HG03175 (cell line): ENCODE data around the gene BRCA2.

Experiments used
- ATAC-seq: cut with Tn5 transposase; IDR thresholded peaks from one replicate; pipeline ENCODE4 v1.9.1; 2021; ENCODE audit warnings: mild to moderate bottlenecking, moderate library complexity; ENCODE audit not compliant: unreplicated experiment

Gene BRCA2, protein sequence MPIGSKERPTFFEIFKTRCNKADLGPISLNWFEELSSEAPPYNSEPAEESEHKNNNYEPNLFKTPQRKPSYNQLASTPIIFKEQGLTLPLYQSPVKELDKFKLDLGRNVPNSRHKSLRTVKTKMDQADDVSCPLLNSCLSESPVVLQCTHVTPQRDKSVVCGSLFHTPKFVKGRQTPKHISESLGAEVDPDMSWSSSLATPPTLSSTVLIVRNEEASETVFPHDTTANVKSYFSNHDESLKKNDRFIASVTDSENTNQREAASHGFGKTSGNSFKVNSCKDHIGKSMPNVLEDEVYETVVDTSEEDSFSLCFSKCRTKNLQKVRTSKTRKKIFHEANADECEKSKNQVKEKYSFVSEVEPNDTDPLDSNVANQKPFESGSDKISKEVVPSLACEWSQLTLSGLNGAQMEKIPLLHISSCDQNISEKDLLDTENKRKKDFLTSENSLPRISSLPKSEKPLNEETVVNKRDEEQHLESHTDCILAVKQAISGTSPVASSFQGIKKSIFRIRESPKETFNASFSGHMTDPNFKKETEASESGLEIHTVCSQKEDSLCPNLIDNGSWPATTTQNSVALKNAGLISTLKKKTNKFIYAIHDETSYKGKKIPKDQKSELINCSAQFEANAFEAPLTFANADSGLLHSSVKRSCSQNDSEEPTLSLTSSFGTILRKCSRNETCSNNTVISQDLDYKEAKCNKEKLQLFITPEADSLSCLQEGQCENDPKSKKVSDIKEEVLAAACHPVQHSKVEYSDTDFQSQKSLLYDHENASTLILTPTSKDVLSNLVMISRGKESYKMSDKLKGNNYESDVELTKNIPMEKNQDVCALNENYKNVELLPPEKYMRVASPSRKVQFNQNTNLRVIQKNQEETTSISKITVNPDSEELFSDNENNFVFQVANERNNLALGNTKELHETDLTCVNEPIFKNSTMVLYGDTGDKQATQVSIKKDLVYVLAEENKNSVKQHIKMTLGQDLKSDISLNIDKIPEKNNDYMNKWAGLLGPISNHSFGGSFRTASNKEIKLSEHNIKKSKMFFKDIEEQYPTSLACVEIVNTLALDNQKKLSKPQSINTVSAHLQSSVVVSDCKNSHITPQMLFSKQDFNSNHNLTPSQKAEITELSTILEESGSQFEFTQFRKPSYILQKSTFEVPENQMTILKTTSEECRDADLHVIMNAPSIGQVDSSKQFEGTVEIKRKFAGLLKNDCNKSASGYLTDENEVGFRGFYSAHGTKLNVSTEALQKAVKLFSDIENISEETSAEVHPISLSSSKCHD (N-terminal part only)

DNA sequence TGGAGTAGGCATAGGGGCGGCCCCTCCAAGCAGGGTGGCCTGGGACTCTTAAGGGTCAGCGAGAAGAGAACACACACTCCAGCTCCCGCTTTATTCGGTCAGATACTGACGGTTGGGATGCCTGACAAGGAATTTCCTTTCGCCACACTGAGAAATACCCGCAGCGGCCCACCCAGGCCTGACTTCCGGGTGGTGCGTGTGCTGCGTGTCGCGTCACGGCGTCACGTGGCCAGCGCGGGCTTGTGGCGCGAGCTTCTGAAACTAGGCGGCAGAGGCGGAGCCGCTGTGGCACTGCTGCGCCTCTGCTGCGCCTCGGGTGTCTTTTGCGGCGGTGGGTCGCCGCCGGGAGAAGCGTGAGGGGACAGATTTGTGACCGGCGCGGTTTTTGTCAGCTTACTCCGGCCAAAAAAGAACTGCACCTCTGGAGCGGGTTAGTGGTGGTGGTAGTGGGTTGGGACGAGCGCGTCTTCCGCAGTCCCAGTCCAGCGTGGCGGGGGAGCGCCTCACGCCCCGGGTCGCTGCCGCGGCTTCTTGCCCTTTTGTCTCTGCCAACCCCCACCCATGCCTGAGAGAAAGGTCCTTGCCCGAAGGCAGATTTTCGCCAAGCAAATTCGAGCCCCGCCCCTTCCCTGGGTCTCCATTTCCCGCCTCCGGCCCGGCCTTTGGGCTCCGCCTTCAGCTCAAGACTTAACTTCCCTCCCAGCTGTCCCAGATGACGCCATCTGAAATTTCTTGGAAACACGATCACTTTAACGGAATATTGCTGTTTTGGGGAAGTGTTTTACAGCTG is at the start of gene BRCA2, which contains the start of gene ZAR1L:
TSS of gene BRCA2 (plus strand) at position 271 of the 790 bp plus-strand sequence. CDS start 953 bp downstream, outside the sequence.
TSS of gene ZAR1L (minus strand) at position 126 of the 790 bp plus-strand sequence. CDS start 3,438 bp downstream, outside the sequence.
- ATAC-seq: peak; percentile 95

DNA sequence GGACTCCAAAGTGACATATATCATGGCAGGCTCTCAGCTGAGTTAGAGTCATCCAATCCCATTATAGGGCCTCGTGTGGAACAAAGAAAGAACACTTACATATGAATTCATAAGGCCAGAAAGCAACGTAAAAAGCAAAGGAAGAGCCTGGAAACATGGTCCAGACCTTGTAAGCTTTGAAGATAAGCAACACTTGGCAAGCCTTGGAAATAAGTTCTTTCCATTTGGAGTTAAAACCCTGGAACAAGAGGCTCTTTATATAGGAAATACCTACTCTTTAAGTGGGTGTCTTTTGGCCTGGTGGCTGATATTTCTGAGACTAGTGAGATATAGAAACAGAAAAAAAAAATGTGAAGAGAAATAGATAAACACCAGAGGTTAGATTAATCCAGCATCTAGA is 49.6 kb upstream of the BRCA2 start:
- ATAC-seq: no peak

DNA sequence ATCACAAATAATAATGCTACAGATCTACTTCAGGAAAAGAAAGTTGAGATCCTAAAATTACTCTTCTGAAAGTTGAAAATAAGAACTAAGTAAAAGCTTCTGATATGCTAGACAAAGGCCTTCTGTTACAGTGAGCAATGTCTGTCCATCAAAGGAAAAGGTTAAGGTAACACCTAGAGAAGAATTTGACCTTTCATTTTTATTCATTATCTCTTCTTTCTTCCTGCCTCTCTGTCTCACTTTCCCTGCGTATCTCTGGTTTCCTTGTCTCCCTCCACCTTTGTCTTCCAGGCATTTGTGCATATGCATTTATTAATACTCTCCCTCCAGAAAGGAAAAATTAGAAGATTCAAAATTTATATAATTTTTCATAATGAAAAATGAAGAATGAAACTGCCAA is 49.2 kb upstream of the BRCA2 start:
- no peak for ATAC-seq

DNA sequence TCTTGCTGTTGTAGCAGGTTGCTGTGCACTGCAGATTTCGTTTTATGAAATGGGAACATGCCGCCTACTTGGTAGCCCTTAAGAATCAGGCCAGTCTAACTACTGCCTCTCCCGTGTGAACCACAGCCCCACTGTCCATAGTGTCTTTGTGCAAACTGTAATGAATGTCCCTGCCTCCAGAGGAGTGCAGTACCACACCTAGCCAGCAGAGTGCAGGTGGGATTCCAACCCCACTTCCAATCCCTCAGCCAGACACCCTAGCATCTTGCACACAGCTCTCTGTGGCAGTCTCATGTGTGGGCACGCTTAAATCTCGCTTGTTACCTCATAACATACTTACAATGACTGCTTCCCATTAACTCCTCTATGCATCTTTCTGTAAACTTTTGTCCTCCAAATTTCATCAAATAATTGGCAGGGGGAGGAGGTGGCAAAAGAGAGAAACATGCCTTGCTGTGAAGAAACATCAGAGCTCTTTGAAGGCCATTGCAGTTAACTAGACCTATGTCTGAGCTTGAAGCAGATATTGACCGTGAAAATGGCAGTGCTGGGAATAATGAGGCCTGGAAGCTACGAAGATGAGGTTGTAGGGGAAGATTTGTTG is 47.4 kb upstream of the BRCA2 start:
- ATAC-seq: peak; percentile 93

DNA sequence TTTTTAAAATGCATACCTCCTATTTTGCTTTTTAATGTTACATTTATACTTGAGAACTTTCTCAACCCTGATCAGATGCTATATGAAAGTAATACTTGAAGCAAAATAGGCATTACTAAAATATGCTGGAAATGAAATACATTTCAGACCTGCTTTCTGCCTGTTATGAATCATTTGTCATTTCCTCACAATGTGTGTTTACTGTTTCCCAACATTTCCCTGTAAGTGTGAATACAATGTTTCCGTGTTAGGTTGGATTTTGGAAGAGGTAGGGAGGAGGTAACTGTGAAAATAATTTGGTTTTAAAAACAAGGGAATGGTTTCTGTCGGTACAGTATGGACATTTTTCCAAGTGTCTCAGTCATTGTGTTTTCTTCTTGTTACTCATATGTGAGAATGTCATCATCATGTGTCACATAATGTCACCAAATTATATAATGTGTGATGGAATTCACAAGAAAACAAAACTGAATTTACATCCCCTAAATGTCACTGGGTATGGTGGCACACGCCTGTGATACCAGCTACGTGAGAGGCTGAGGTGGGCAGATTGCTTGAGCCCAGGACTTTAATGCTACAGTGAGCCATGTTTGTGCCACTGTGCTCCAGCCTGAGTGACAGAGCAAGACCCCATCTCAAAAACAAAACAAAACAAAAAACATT is 43.2 kb upstream of the BRCA2 start:
- no peak for ATAC-seq

DNA sequence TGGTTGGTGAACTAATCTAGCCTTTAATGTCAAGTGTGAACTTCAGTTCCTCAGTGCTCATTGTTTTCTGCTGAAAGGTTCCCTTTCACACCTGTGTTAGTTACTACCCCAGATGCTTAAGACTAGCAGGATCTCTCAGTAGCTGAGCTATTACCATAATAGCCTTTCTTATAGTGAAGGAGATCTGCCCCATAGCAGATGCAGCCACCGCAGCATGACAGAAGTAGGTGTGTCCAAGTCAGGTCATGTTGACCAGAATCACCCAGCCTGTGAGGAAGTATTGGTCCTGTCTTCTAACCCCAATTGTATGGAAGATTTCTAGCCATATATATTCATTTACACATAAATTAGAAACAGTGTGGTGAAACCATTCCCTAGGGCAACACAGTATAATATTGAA is 37.5 kb upstream of the BRCA2 start:
- ATAC-seq: no peak

DNA sequence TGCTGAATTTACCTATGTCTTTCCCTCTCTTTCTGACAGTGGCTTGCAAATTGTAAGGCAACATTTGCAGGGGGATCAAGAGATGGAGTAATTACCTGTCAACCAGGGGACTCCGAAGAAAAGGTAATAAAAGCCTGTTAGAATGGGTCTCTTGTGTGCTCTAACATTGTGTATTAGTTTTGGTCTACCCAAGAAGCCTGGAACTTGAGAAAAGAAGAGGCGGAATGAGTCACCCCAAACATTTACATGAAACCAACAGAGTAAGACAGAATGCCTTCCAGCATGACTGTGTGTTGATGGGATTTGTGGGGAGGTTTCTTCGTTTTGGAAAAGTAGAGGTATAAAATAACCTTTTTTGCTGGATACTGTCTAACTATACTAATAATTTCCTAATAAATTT is 36.9 kb upstream of the BRCA2 start:
- ATAC-seq: no peak

DNA sequence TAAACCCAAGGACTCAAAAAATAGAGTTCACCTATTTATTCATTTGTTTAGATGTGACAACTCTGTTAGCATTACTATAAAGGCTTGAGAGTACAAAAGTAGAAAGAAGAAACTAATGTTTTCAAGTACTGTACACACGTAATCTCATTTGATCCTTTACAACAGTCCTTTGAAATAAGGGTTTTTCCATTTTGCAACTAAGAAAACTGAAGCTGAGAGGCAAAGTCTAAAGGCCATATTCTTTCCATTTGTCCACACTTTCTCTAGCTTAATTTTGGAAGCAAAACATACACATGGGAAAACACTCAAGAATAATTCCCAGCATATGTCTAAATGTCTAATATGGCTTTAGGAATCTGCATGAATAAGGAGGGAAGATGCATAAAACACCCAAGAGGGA is 34.2 kb upstream of the BRCA2 start:
- ATAC-seq: no peak

DNA sequence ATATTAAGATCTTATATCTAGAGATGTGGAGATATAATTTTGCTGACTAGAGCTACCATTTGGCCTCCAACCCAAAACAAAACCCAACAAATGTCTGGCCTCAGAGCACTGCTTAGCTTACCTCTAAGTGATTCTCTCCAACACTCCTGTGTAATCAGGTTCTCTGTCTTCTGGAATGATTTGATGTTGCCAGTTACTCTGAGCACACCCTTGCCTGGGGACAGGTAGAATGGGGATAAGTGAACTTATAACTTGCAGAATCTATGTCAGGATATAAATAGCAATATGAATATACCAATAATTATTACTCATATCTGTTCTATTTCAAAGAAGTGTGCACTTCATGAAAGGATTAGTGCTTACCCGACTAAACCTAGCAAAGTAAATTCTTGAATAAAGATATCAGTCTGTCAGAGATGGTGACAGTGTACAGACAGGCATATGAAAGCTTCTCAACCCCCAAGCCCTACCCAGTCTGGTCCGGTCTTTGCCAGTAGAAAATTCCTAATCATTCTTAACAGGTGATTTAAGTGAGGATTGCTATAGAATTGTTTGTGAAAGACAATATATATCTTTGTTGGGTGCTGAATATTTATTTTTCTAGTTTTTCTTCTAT is 33.1 kb upstream of the BRCA2 start:
- ATAC-seq: no peak

DNA sequence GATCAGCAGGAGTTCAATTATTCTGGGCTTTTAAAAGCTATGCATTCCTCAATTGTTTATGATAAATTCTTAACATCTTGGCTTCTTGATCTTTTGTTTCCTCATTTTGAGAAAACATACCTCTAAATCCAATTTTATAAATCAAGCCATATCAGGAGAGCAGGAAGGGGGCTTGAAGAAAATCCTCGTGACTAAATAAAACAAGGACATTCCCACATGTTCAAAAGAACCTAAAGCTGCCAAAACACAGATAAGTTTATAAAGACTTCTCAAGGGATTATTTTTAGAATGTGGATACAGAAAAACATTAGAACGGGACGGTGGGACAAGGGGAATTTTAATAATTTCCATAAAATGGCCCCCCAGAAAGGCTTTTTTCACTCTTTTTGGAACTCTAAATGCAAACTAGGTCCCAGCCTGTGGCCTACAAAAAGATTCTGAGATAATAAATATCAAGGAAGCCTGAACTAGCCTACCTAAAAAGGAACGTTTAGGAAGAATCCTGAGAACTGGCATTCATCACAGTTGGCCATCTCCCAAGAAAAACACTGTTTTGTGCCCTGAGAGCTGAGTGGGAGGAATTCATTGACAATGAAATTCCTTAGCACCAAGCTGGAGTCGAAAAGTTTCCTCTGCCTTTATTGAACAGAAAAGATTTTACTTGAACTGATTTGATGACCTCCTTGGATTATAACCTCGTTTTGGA is 30.2 kb upstream of the BRCA2 start:
- no peak for ATAC-seq

DNA sequence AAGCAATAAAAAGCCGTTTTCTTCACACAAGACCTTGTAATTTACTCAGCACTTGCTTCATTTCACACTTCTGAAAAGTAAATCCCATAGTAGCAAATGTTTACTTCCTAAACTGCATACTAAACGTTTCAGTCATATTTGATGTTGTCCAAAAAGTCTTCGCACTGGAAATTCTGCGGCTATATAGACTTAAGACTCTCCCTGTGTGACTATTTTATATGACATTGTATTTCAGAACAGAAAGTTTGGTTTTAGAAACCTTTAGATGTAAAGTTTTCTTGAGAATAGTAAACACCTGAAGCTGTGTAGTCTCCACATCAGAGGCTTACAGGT is 29.7 kb upstream of the BRCA2 start:
- no peak for ATAC-seq

DNA sequence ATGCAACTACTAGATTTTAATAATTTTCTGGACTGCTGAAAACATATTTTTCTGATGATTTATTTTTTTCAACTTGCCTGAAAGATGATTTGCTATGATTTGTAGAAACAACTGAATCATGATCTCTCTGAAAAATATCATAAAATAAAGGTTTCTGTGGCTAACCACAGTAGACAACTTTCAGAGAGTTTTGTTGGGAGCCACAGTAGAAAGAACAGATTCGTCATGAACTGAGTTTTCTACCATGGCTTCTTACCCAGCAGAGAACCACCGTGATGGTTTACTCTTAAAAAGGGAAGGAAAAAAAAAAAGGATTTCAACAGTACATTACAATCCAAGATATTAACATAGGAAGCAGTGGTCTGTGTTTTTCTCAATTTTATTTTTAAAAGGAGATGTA is 18.1 kb upstream of the BRCA2 start:
- no peak for ATAC-seq

DNA sequence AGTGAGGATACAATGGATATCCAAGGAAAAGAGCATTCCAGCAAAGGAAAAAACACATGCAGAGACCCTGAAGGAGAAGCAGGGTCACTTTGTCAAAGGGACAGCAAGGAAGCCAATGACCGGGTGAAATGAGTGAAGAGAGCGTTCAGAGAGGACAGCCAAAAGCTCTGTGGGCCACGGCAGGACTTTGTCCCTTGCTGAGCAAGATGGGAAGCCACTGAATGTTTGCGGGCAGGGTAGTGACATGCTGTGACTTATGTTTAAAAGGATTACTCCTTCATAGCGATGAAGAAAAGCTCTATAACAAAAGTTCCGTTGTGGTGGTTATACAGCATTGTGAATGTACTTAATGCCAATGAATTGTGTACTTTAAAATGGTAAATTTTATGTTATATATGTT is 16.6 kb upstream of the BRCA2 start:
- no peak for ATAC-seq

DNA sequence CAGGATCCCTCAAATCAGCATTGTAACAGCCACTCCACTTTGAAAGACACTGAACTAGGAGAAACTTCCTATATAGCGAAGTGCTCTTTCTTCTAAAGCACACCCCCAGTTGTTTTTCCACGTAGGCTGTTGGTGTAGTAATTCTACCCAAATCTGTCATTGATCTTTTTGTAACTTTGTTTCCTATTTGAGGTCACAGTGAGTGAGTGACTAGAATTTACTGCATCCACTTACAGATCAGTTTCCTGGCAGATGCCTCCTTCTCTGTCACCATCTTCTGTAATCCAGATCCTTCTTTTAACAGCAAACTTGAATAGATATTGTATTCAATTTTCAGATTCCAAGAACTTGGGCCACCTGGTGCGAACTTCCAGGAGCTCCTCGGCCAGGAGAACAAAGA is 15.4 kb upstream of the BRCA2 start:
- ATAC-seq: no peak

DNA sequence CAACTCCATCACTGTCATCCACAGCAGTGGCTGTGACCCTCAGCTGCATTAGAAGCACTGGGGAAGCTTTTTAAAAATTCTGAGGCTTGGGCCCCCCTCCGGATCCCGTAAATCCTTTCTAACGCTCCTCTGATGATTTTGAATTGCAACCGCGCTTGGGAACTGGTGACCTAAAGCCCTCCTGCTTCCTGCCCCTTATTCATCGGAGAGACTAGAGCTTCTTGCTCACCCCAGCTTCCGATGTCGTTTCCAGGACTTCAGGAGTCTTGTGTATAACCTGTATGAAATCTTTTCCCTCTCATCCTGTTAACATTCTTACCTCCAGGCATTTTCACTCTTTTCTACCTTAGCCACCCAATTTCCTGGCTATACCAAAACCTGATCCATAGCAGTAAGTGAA is 14.9 kb upstream of the BRCA2 start:
- ATAC-seq: no peak

DNA sequence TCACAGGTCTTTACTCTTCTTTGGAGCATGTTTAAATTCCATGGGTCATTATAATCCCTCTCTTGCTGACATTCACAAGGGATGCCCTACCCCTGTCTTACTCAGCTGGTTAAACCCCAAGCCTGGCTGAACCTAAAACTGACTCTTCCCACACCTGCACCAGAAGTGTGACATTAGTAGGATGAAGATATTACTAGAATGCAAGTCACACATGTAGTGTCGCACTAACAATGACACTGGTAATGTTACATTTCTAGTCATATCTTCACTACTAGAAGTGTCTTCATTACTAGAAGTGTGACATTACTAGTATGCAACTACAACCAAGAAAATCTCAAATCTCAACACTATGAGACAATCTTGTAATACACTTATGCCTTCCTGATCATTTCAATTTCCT is 14.4 kb upstream of the BRCA2 start:
- no peak for ATAC-seq

DNA sequence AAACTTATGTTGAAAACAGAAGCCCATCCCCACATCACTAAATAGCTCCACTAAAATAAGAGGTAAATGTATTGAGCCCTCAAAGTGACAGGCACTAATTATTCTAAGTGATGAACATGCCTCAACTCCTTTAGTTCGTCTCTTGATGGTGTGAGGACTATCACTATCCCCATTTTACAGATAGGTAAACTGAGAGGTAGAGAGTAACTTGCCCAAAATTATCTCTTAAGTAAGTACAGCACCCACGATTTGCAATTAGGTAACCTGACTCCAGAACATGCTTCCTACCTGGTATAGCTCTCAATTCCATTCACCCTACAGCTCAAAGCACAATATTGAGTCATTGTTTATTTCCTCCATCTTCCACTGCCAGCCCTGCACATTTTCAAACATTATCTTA is 12.8 kb upstream of the BRCA2 start:
- no peak for ATAC-seq

DNA sequence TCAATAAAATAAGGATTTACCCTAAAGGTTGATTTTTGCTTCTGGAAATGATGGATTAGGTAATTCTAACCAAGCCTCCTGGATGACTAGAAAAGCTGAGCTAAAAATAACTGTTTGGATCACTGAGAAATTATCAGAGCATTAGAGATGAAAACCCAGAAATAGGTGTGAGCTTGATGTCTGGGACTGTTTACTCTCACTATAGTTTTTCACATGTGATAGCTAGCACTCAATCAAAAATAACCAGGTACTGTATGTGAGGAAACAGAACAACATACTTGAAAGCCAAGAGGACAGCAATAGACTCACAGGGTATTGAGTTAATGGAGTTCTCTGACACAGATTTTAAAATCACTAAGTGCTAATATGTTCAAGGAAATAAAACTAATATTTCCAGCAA is 9.7 kb upstream of the BRCA2 start:
- no peak for ATAC-seq
